Right lobe of liver (tissue), 6 donors: ENCODE results near the gene TLX2. TPM values are rescaled to one million over a fixed set of nuclear protein-coding genes. Genes with fewer than 3 reads are reported as not detected.
A peak's percentile ranks its signal among the peaks of the same experiment; 100 is the strongest.

ENCODE experiments used
- ATAC-seq, 4 donors: fragments of 200-7000 bp; cut with Tn5 transposase; one replicate each; pipeline ENCODE4 v1.9.1; 2020; ENCODE audit warnings: mild to moderate bottlenecking in 4 of 4, moderate library complexity in 4 of 4
- DNase-seq, 3 donors: peaks; one replicate each; pipeline ENCODE4 v3.0.0-alpha.2; 2020
- H3K27ac ChIP-seq, 3 donors: fragments of 200-600 bp; one replicate each; pipeline ENCODE4 v1.8.0; 2022
- H3K27me3 ChIP-seq, 2 donors: fragments of 200-600 bp; one replicate each; pipeline ENCODE4 v1.8.0; 2022
- H3K36me3 ChIP-seq, 4 donors: fragments of 200-600 bp; sonication (generic) in 1 of 4; one replicate each; pipeline versions ENCODE4 v1.5.1 to v1.8.0; 2017 to 2022; ENCODE audit warnings: control low read depth in 1 of 4
- H3K4me1 ChIP-seq, 4 donors: fragments of 200-600 bp; sonication (generic) in 1 of 4; one replicate each; pipeline versions ENCODE4 v1.5.1 to v1.8.0; 2017 to 2022; ENCODE audit warnings: control low read depth in 1 of 4
- H3K4me3 ChIP-seq, 3 donors: fragments of 200-600 bp; one replicate each; pipeline ENCODE4 v1.8.0; 2022
- H3K9me3 ChIP-seq, 4 donors: fragments of 200-600 bp; sonication (generic) in 1 of 4; one replicate each; pipeline versions ENCODE4 v1.5.1 to v1.8.0; 2017 to 2022; ENCODE audit warnings: control low read depth in 1 of 4
- POLR2A ChIP-seq: fragments of 450-650 bp; IDR thresholded peaks from one replicate; pipeline ENCODE4 v1.6.1; 2017; ENCODE audit warnings: antibody characterized with exemption, mild to moderate bottlenecking
- WGBS: methylation state at CpG from one replicate; pipeline ENCODE4 v1.1.6; 2018; ENCODE audit warnings: low coverage, low lambda C conversion rate; ENCODE audit not compliant: insufficient coverage; ENCODE audit errors: missing lambda C conversion rate; 5-methylcytosine and 5-hydroxymethylcytosine counted together
- intact Hi-C, 2 donors: fragments of 100-400 bp; cut with DNase I; formaldehyde crosslinking; loops; one replicate each; pipeline versions ENCODE4 v1.11.2 to v1.14.1; 2022
- total RNA-seq, 6 experiments: library from RNA; depleted of rRNA in 2 of 6; stranded (reverse); fragments of >200 nt in 2 of 6; fragmentation: NEBNext Ultra II Directional in 3 of 6; extraction: Animal tissue kit (Norgen Biotek cat#: 25700) in 3 of 6; gene quantifications; one replicate each; pipeline versions ENCODE4 v1.1.0 to v1.2.4, GENCODE V29; 2016 to 2023
- TF ChIP-seq, protein P1 (sequence below), 4 donors: fragments of 200-600 bp in 3 of 4; fragments of 450-650 bp in 1 of 4; IDR thresholded peaks; one replicate each; pipeline versions ENCODE4 v1.5.1 to v1.8.0; 2016 to 2022; ENCODE audit warnings: antibody characterized with exemption in 4 of 4, mild to moderate bottlenecking in 2 of 4
- donor health status: DM: no; HTN: yes; CAD: no.
- donor health status: DM: no; HTN: no; CAD: no.
- donor health status: DM: no; HTN: no; CAD: no.
- donor health status: DM: no; HTN: yes; CAD: no.
- donor health status: DM: no; HTN: yes; CAD: no.

The TLX2 gene
- total RNA-seq, 6 experiments from 2014 or later, result not detected

DNA sequence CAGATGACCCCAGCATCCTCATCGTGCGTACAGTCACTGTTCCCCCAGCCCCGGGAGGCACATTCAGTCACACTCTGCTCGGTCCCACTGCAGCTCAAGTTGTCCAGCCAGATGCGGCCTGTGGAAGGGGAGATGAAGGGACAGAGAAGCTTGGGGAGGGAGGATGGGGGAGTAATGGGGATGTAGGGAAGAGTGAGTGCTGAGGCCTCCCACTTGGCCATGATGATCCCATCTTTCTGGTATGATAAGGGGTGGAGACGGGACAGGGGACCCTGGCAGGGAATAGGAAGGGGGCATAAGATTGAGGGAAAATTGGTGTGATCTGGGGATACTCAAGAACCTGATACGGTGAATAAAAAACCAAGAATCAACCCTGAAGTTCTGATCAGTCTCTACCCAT, 36.0 kb downstream of the TLX2 start:
- Histone ChIP-seq H3K27ac (no peak overlapping the region), H3K27me3 (no peaks in the 10 kb centered on the region), H3K4me1 (peaks cover 0 to 9% (median 3%) of the 10 kb centered on the region in 4 donors), H3K9me3 (no peaks in the 10 kb centered on the region), H3K36me3 (no peaks in the 10 kb centered on the region), H3K4me3 (no peak overlapping the region)
- 70% methylated on average over 3 of the region's 7 CpGs for WGBS
- no peak for TF ChIP-seq POLR2A
- TF ChIP-seq, protein P1, sequence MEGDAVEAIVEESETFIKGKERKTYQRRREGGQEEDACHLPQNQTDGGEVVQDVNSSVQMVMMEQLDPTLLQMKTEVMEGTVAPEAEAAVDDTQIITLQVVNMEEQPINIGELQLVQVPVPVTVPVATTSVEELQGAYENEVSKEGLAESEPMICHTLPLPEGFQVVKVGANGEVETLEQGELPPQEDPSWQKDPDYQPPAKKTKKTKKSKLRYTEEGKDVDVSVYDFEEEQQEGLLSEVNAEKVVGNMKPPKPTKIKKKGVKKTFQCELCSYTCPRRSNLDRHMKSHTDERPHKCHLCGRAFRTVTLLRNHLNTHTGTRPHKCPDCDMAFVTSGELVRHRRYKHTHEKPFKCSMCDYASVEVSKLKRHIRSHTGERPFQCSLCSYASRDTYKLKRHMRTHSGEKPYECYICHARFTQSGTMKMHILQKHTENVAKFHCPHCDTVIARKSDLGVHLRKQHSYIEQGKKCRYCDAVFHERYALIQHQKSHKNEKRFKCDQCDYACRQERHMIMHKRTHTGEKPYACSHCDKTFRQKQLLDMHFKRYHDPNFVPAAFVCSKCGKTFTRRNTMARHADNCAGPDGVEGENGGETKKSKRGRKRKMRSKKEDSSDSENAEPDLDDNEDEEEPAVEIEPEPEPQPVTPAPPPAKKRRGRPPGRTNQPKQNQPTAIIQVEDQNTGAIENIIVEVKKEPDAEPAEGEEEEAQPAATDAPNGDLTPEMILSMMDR (IDR thresholded peaks at IDR 0.05), result no peak
- intact Hi-C loops, result no loop called here
- DNase-seq (no peak), ATAC-seq (no peak)

DNA sequence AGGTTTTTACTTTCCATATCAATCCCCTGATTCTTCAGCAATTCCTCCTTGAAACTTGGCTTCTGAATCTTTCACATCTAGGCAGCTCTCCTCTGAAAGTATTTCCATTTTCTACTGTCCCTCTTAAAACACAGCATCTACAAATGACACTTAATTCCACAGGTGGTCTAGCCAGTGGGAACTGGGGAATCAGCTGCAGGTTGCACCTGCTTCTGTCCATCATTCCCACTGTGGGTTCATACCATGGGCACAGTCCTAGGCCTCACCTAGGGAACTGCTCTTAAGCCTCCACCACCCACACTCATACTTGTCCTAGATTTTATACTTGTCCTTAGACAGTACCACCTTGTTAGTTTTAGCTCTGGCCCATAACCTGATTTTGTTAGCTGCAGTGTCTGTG, 37.3 kb downstream of the TLX2 start:
- no peak overlapping the region for H3K4me3 ChIP-seq
- H3K27me3 ChIP-seq, result no peaks in the 10 kb centered on the region
- TF ChIP-seq, protein P1 (IDR thresholded peaks at IDR 0.05), result no peak
- TF ChIP-seq POLR2A, result no peak
- H3K4me1 ChIP-seq, result peaks cover 0 to 9% (median 3%) of the 10 kb centered on the region in 4 donors
- no peaks in the 10 kb centered on the region for H3K9me3 ChIP-seq
- ATAC-seq, result no peak
- no peak for DNase-seq
- H3K36me3 ChIP-seq, result no peaks in the 10 kb centered on the region
- intact Hi-C loops, result no loop called here
- H3K27ac ChIP-seq, result no peak overlapping the region

DNA sequence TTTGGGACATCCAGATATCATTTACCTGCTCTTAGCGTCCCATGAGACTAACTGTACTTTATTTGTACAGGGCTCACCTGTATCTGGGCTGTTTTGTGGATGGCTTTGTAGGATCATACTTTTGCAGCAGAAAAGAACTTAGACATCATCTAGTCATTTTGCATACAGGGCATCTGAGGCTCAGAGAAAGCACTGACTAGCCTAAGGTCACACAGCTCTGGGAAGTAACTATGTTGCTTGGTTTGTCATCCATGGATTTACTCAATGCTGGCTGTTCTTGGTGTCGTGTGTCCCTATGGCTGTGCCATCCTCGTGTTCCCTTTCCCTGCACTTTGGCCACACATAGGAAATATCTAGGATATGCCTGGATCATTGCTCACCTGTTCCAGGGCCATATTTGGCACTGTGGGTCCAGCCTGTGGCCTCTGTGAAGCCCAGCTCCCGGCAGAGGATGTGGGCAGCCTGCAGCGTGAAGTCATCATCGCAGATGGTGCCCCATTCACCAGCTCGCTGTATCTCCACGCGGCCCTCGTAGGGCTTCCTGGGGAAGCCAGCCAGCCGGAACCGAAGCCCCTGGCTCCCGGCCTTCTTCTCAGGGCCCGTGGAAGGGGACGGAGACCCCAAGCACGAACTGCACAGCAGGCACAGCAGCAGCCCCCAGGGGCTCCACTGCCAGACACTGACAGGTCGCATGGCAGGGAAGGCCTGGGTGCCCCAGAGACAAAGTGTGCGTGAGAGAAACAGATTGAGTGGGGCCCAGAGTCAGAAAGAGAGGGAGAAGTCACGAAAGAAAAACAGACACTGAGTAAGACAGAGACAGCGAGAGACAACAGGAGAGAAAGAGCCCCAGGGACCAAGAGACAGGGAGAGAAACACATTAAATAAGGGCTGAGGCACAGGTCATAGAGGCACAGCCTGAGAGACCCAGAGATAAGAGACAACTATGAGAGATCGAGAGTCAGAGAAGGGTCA, 38.0 kb downstream of the TLX2 start:
- no peaks in the 10 kb centered on the region for H3K27me3 ChIP-seq
- H3K9me3 ChIP-seq, result no peaks in the 10 kb centered on the region
- H3K36me3 ChIP-seq, result no peaks in the 10 kb centered on the region
- DNase-seq (no peak), ATAC-seq (no peak)
- no peak overlapping the region for H3K27ac ChIP-seq
- 71% methylated on average over 14 of the region's 21 CpGs for WGBS
- intact Hi-C loops, result no loop called here
- peaks cover 0 to 9% (median 3%) of the 10 kb centered on the region in 4 donors for H3K4me1 ChIP-seq
- TF ChIP-seq, protein P1 (IDR thresholded peaks at IDR 0.05), result no peak
- TF ChIP-seq POLR2A, result no peak
- no peak overlapping the region for H3K4me3 ChIP-seq

DNA sequence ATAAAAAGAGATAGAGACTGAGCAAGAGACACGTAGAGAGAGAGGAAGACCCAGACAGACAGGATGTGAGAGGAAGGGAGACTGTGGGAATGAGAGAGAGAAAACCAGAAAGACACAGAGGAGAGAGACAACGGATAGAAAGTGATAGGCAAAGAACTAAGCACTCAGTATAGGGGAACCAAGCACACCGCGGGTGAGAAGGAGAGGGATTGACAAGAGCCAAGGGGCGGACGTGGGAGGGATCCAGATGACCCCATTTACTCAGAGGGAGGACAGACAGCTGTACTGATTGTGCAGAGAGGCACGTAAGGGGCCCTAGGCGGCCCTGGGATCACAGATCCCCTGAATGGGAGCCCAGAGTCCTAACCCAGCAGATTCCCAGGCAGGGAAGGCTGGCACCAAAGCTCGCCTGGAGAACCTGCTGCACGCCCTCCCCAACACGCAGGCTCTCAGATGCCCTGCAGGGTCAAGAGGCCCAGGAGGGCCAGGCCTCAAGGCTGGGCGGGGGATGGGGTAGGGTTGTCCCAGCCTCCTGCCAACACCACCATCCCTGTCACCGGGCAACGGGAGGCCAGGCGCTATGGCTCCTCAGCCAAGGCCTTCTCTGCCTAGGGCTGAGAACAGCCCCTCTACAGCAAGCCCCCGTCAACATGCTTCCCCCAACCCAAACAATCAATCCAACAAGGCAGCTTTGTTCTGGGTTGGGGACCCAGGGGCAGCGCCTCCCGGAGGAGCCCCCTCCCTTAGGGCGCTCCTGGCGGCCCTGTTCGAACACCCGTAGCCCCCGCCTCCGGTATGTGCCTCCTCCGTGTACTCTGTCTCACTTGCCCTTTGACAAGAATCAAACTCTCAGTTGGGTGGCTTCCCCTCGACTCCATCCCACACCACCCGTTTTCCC, 38.9 kb downstream of the TLX2 start:
- WGBS, result 41% methylated on average over 9 of the region's 27 CpGs
- peak overlapping the region; percentile 59 to 78 (median 68) for H3K4me3 ChIP-seq
- ATAC-seq, result no peak
- no peaks in the 10 kb centered on the region for H3K36me3 ChIP-seq
- H3K9me3 ChIP-seq, result no peaks in the 10 kb centered on the region
- TF ChIP-seq, protein P1 (IDR thresholded peaks at IDR 0.05), result no peak
- no peak for TF ChIP-seq POLR2A
- no peak overlapping the region for H3K27ac ChIP-seq
- no peaks in the 10 kb centered on the region for H3K27me3 ChIP-seq
- DNase-seq, result no peak
- peaks cover 0 to 9% (median 3%) of the 10 kb centered on the region in 4 donors for H3K4me1 ChIP-seq
- intact Hi-C loops, result no loop called here
